Measurements from ENCODE around the gene RAG2. TPM values are rescaled to one million over a fixed set of nuclear protein-coding genes. Genes with fewer than 3 reads are reported as not detected.

RAG2 gene
- total and polyA plus RNA-seq, 2 donors (not counting 1 experiment from before 2014, with no cell fraction given): not detected

- ATAC-seq (ENCODE audit: low read depth) (no peak), DNase-seq (no peak)
- ChIA-PET CTCF (no interaction called here), POLR2A (no interaction called here)
- H3K4me1 Mint-ChIP-seq: no peaks in the 10 kb centered on the region
- TF ChIP-seq CTCF (IDR thresholded peaks at IDR 0.05): no peak
- TF ChIP-seq EZH2 (IDR thresholded peaks at IDR 0.05; ENCODE audit: borderline replicate concordance, insufficient read depth, low read depth, low read length, poor library complexity, severe bottlenecking): no peak
- peaks cover 0 to 3% (median 0%) of the 10 kb centered on the region in 4 experiments for H3K27me3 ChIP-seq (replicated peaks in 1 of 4; ENCODE audit: control extremely low read depth in 1 of 4, control insufficient read depth in 3 of 4, insufficient read depth in 4 of 4, low read length in 3 of 4)
- no peak overlapping the region for H3K4me3 Mint-ChIP-seq
- H3K4me3 ChIP-seq (ENCODE audit: control extremely low read depth in 1 of 5, extremely low read depth in 1 of 5, insufficient read depth in 1 of 5, low read depth in 2 of 5, low read length in 4 of 5): no peak overlapping the region
- no peak overlapping the region for H2AFZ ChIP-seq (ENCODE audit: insufficient read depth, low read depth, low read length, poor library complexity, severe bottlenecking)
- WGBS (ENCODE audit: insufficient coverage): 96% methylated on average over 4 of the region's 4 CpGs
- H3K27ac Mint-ChIP-seq: no peak overlapping the region
- H3K27me3 Mint-ChIP-seq: peaks cover 28% of the 10 kb centered on the region
- H3K9me3 ChIP-seq (ENCODE audit: control extremely low read depth in 1 of 3, control insufficient read depth in 2 of 3, insufficient read depth in 1 of 3, low read length in 2 of 3): no peaks in the 10 kb centered on the region
- no peak overlapping the region for H3K4me2 ChIP-seq (replicated peaks; ENCODE audit: low read depth, low read length, poor library complexity, severe bottlenecking)
- H3K27ac ChIP-seq (ENCODE audit: low read length in 2 of 2): no peak overlapping the region
- H3K9me3 Mint-ChIP-seq (ENCODE audit: insufficient read depth): no peaks in the 10 kb centered on the region
- no peaks in the 10 kb centered on the region for H3K36me3 ChIP-seq (replicated peaks in 1 of 2; ENCODE audit: control extremely low read depth in 1 of 2, control insufficient read depth in 1 of 2, extremely low read depth in 1 of 2, insufficient read depth in 2 of 2, low read length in 1 of 2)
- no peaks in the 10 kb centered on the region for H4K20me1 ChIP-seq (ENCODE audit: control insufficient read depth, insufficient read depth, low read length, poor library complexity, severe bottlenecking)
- H3K4me1 ChIP-seq (ENCODE audit: control insufficient read depth in 2 of 2, insufficient read depth in 2 of 2, low read length in 2 of 2): no peaks in the 10 kb centered on the region
- H3K79me2 ChIP-seq (ENCODE audit: control insufficient read depth, insufficient read depth, low read length): no peaks in the 10 kb centered on the region
- intact Hi-C loops (cut with micrococcal nuclease): no loop called here
- no peak overlapping the region for H3K9ac ChIP-seq (ENCODE audit: low read length)
Observed at GRCh38 chr11:36628765-36629244, 30.8 kb upstream of the RAG2 start.

GRCh38 chr11:36628141-36628540, 30.1 kb upstream of the RAG2 start:
- Mint-ChIP-seq H3K27me3 (peaks cover 28% of the 10 kb centered on the region), H3K4me1 (no peaks in the 10 kb centered on the region), H3K4me3 (no peak overlapping the region), H3K9me3 (ENCODE audit: insufficient read depth) (no peaks in the 10 kb centered on the region), H3K27ac (no peak overlapping the region)
- ATAC-seq (ENCODE audit: low read depth) (no peak), DNase-seq (no peak)
- no peaks in the 10 kb centered on the region for H3K9me3 ChIP-seq (ENCODE audit: control extremely low read depth in 1 of 3, control insufficient read depth in 2 of 3, insufficient read depth in 1 of 3, low read length in 2 of 3)
- no peak overlapping the region for H2AFZ ChIP-seq (ENCODE audit: insufficient read depth, low read depth, low read length, poor library complexity, severe bottlenecking)
- intact Hi-C loops (cut with micrococcal nuclease): no loop called here
- 100% methylated on average over 1 of the region's 5 CpGs for WGBS (ENCODE audit: insufficient coverage)
- H3K27ac ChIP-seq (ENCODE audit: low read length in 2 of 2): no peak overlapping the region
- no peak overlapping the region for H3K4me2 ChIP-seq (replicated peaks; ENCODE audit: low read depth, low read length, poor library complexity, severe bottlenecking)
- H3K79me2 ChIP-seq (ENCODE audit: control insufficient read depth, insufficient read depth, low read length): no peaks in the 10 kb centered on the region
- ChIA-PET CTCF (no interaction called here), POLR2A (no interaction called here)
- no peaks in the 10 kb centered on the region for H3K4me1 ChIP-seq (ENCODE audit: control insufficient read depth in 2 of 2, insufficient read depth in 2 of 2, low read length in 2 of 2)
- H3K36me3 ChIP-seq (replicated peaks in 1 of 2; ENCODE audit: control extremely low read depth in 1 of 2, control insufficient read depth in 1 of 2, extremely low read depth in 1 of 2, insufficient read depth in 2 of 2, low read length in 1 of 2): no peaks in the 10 kb centered on the region
- H3K4me3 ChIP-seq (ENCODE audit: control extremely low read depth in 1 of 5, extremely low read depth in 1 of 5, insufficient read depth in 1 of 5, low read depth in 2 of 5, low read length in 4 of 5): no peak overlapping the region
- peaks cover 0 to 3% (median 0%) of the 10 kb centered on the region in 4 experiments for H3K27me3 ChIP-seq (replicated peaks in 1 of 4; ENCODE audit: control extremely low read depth in 1 of 4, control insufficient read depth in 3 of 4, insufficient read depth in 4 of 4, low read length in 3 of 4)
- TF ChIP-seq CTCF (IDR thresholded peaks at IDR 0.05): no peak
- TF ChIP-seq EZH2 (IDR thresholded peaks at IDR 0.05; ENCODE audit: borderline replicate concordance, insufficient read depth, low read depth, low read length, poor library complexity, severe bottlenecking): no peak
- H3K9ac ChIP-seq (ENCODE audit: low read length): no peak overlapping the region
- H4K20me1 ChIP-seq (ENCODE audit: control insufficient read depth, insufficient read depth, low read length, poor library complexity, severe bottlenecking): no peaks in the 10 kb centered on the region

Data from B cell (primary cell).